Mesendoderm (in vitro differentiated cells): ENCODE measurements around the gene LGALS3.

Source experiments
- DNase-seq: peaks from one replicate; pipeline ENCODE4 v3.0.0; 2013
- H2AK5ac ChIP-seq: 2 replicates; pipeline ENCODE4 v1.6.1; 2013; ENCODE audit warnings: low read length, inconsistent platforms
- H2BK120ac ChIP-seq: 2 replicates; pipeline ENCODE4 v1.6.1; 2013; ENCODE audit warnings: low read depth, mild to moderate bottlenecking, low read length, moderate library complexity, mixed read lengths
- H2BK15ac ChIP-seq: replicated peaks from 2 replicates; pipeline ENCODE4 v1.6.1; 2013; ENCODE audit warnings: low read depth, mild to moderate bottlenecking, moderate library complexity
- H2BK5ac ChIP-seq: 2 replicates; pipeline ENCODE4 v1.6.1; 2013; ENCODE audit warnings: low read length, inconsistent platforms
- H3K18ac ChIP-seq: 2 replicates; pipeline ENCODE4 v1.6.1; 2013; ENCODE audit warnings: mild to moderate bottlenecking, low read length, mixed read lengths
- H3K23ac ChIP-seq: one replicate; pipeline ENCODE4 v1.6.1; 2013; ENCODE audit warnings: low read length
- H3K27ac ChIP-seq: 2 replicates; pipeline ENCODE4 v1.5.1; 2013; ENCODE audit warnings: low read depth, mild to moderate bottlenecking, inconsistent platforms, low read length, moderate library complexity
- H3K27me3 ChIP-seq: 2 replicates; pipeline ENCODE4 v1.6.1; 2013; ENCODE audit warnings: low read length, control low read depth, mild to moderate bottlenecking, inconsistent platforms; ENCODE audit not compliant: insufficient read depth, poor library complexity
- H3K36me3 ChIP-seq: 2 replicates; pipeline ENCODE4 v1.6.1; 2013; ENCODE audit warnings: low read length, inconsistent platforms; ENCODE audit not compliant: control insufficient read depth, insufficient read depth
- H3K4ac ChIP-seq: one replicate; pipeline ENCODE4 v1.6.1; 2013; ENCODE audit warnings: low read depth, mild to moderate bottlenecking, low read length, moderate library complexity
- H3K4me1 ChIP-seq: 2 replicates; pipeline ENCODE4 v1.6.1; 2013; ENCODE audit warnings: low read depth, low read length, inconsistent platforms; ENCODE audit not compliant: control insufficient read depth
- H3K4me2 ChIP-seq: 2 replicates; pipeline ENCODE4 v1.6.1; 2013; ENCODE audit warnings: low read length
- H3K4me3 ChIP-seq: 2 replicates; pipeline ENCODE4 v1.5.1; 2013; ENCODE audit warnings: mild to moderate bottlenecking, low read length
- H3K56ac ChIP-seq: one replicate; pipeline ENCODE4 v1.6.1; 2013; ENCODE audit warnings: low read length
- H3K79me1 ChIP-seq: 2 replicates; pipeline ENCODE4 v1.6.1; 2013; ENCODE audit warnings: low read length, inconsistent platforms
- H3K79me2 ChIP-seq: 2 replicates; pipeline ENCODE4 v1.6.1; 2013; ENCODE audit warnings: mild to moderate bottlenecking, low read length; ENCODE audit not compliant: control insufficient read depth, insufficient read depth
- H3K9ac ChIP-seq: 2 replicates; pipeline ENCODE4 v1.6.1; 2013; ENCODE audit warnings: low read length, inconsistent platforms
- H4K5ac ChIP-seq: one replicate; pipeline ENCODE4 v1.6.1; 2013; ENCODE audit warnings: low read length
- H4K8ac ChIP-seq: one replicate; pipeline ENCODE4 v1.6.1; 2013; ENCODE audit warnings: low read depth, mild to moderate bottlenecking, control low read depth, low read length, moderate library complexity
- WGBS: extraction: QIAGEN DNeasy Blood & Tissue Kit; methylation state at CpG from one replicate; pipeline ENCODE4 v1.1.7; 2013; ENCODE audit warnings: low lambda C conversion rate, missing lambda C conversion rate; ENCODE audit not compliant: insufficient coverage; ENCODE audit errors: extremely low coverage; 5-methylcytosine and 5-hydroxymethylcytosine counted together

LGALS3 gene

DNA sequence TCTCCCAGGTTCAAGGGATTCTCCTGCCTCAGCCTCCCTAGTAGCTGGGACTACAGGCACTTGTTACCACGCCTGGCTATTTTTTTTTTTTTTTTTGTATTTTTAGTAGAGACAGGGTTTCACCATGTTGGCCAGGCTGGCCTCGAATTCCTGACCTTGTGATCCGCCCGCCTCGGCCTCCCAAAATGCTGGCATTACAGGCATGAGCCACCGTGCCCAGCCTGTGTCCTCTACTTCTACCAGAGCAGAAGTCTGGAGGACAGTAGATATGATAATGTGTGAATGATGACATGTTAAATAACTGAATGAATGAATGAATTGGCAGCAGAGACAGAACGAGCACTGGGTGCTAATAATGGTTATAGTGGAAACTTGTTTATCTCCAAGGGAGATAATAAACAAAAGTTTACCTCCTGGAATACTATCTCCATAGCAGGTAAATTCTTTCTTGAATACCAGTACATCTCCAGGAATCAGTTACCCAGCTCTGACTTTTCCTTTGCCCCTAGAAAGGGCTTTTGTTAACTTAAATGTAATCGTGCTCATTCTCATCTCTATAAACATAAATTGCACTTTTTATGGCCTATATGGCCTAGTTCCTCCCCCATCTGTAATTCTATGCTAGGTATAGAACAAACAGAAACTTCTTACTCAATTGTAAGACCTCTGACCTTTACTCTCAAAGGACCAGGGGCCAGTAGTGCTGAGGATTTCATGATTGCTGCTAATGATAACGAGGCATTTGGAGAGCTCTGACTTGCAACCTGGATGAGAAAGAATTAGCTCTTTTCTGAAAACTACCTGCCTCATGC is 7.2 kb upstream of the LGALS3 start:
- Histone ChIP-seq H3K23ac (no peak overlapping the region), H3K4ac (no peak overlapping the region), H2BK120ac (no peak overlapping the region), H3K4me2 (no peak overlapping the region), H3K4me1 (no peaks in the 10 kb centered on the region), H3K27ac (no peak overlapping the region), H3K56ac (no peak overlapping the region), H2BK5ac (no peak overlapping the region), H2AK5ac (no peak overlapping the region), H3K79me1 (no peaks in the 10 kb centered on the region), H3K9ac (no peak overlapping the region), H4K5ac (no peak overlapping the region), H3K4me3 (no peak overlapping the region), H2BK15ac (no peak overlapping the region), H4K8ac (no peak overlapping the region), H3K36me3 (no peaks in the 10 kb centered on the region), H3K18ac (no peak overlapping the region), H3K79me2 (no peaks in the 10 kb centered on the region), H3K27me3 (no peaks in the 10 kb centered on the region)
- DNase-seq = no peak
- WGBS = no CpG with 5 or more reads among the region's 9 CpGs

DNA sequence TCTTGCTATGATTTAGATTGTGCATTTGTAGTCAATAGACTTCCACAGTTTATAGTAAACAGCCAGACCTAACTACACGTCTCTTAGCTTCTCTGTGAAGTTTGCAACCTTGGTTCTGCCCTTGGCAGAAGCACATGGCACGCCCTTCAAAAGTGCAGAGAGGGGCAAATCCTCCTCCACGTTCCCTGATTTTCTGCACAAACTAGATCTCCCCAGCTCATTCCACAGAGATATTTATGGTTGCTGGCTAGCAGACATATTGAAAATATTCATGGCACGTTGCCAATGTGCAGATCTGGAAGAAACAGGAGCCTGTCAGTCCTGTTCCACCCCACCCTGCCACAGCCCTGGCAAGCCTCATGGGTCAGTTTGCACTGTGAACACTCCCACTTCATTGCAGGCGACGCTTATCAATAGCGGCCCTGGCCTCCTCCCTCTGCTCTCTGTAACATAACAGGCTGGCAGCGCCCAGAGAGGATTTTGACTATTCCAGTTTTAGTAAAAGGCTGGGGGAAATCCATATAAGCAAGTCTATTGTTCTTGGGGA is 6.5 kb upstream of the LGALS3 start:
- no peak overlapping the region for H3K9ac ChIP-seq
- H2BK5ac ChIP-seq = no peak overlapping the region
- no peak overlapping the region for H3K56ac ChIP-seq
- H4K5ac ChIP-seq = no peak overlapping the region
- H3K79me2 ChIP-seq = no peaks in the 10 kb centered on the region
- no peak overlapping the region for H3K27ac ChIP-seq
- H3K36me3 ChIP-seq = no peaks in the 10 kb centered on the region
- no peak overlapping the region for H3K4me3 ChIP-seq
- H3K23ac ChIP-seq = no peak overlapping the region
- H3K4me2 ChIP-seq = no peak overlapping the region
- no peaks in the 10 kb centered on the region for H3K27me3 ChIP-seq
- no peak overlapping the region for H3K4ac ChIP-seq
- no peak for DNase-seq
- H2AK5ac ChIP-seq = no peak overlapping the region
- no peak overlapping the region for H3K18ac ChIP-seq
- H3K79me1 ChIP-seq = no peaks in the 10 kb centered on the region
- H2BK120ac ChIP-seq = no peak overlapping the region
- no CpG with 5 or more reads among the region's 8 CpGs for WGBS
- no peaks in the 10 kb centered on the region for H3K4me1 ChIP-seq
- H2BK15ac ChIP-seq = no peak overlapping the region
- H4K8ac ChIP-seq = no peak overlapping the region

DNA sequence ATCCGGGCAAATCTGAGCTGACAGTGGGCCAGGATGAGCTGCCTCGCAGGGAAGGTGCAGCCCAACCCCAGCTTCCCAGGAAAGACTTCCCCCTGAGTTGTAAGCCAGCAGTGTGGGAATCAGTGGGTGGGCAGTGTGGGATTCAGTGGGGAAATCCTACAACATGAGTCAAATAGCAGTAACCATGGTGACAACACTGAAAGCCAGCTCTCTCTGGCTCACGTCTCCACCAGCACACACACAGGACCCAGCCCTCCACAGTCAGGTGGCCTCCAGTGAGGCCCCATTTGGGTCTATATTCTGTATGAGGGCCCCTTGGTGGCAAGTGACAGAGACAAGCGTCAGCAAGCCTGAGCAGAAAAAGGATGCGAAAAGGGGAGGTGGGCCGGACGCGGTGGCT is 6.0 kb upstream of the LGALS3 start:
- H3K56ac ChIP-seq = no peak overlapping the region
- H3K79me2 ChIP-seq = no peaks in the 10 kb centered on the region
- H4K8ac ChIP-seq = no peak overlapping the region
- no peak overlapping the region for H3K4me3 ChIP-seq
- no peak for DNase-seq
- no peaks in the 10 kb centered on the region for H3K4me1 ChIP-seq
- no peaks in the 10 kb centered on the region for H3K36me3 ChIP-seq
- no peak overlapping the region for H3K23ac ChIP-seq
- no peak overlapping the region for H3K9ac ChIP-seq
- H2BK5ac ChIP-seq = no peak overlapping the region
- H3K4ac ChIP-seq = no peak overlapping the region
- H2BK120ac ChIP-seq = no peak overlapping the region
- no CpG with 5 or more reads among the region's 8 CpGs for WGBS
- H3K4me2 ChIP-seq = no peak overlapping the region
- H2AK5ac ChIP-seq = no peak overlapping the region
- no peak overlapping the region for H3K18ac ChIP-seq
- H4K5ac ChIP-seq = no peak overlapping the region
- no peaks in the 10 kb centered on the region for H3K27me3 ChIP-seq
- H3K27ac ChIP-seq = no peak overlapping the region
- H2BK15ac ChIP-seq = no peak overlapping the region
- H3K79me1 ChIP-seq = no peaks in the 10 kb centered on the region

DNA sequence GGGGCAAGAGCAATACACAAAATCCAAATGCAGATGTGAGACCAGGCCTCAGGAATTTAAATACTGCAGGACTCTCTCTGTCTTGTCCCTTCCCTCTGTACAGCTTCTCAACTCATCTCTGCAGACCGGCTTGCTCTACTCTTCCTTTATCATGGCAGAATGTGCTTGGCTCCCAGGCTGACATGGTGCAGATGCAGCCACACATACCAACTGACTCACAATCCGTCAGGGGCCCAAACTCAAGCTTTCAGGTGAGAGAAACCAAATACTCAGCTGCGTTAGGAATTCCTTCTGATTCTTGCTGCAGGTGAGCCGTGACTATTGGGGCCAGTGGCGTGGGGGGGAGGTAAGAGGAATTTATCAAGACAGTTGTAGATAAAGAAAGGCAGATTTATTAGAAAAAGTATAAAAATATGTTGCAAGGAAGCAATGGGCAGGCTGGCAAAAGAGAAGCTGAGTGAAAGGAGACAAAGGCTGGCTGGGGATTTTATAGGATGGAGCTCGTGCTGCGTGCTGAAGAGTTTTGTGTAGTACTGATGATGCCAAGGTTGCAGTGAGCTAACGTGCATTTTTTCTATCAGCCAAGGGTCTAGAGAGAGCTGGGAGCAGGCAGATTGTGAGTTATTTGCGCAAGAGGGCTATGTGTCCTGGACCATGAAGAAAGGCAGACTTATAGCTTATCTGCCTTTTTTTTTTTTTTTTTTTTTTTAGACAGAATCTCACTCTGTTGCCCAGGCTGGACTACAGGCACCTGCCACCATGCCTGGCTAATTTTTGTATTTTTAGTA is 5.0 kb upstream of the LGALS3 start:
- Histone ChIP-seq H3K9ac (no peak overlapping the region), H2AK5ac (no peak overlapping the region), H3K79me1 (no peaks in the 10 kb centered on the region), H3K27me3 (no peaks in the 10 kb centered on the region), H3K23ac (no peak overlapping the region), H4K5ac (no peak overlapping the region), H3K79me2 (no peaks in the 10 kb centered on the region), H3K18ac (no peak overlapping the region), H3K4me1 (no peaks in the 10 kb centered on the region), H3K36me3 (no peaks in the 10 kb centered on the region), H3K4me2 (no peak overlapping the region), H2BK5ac (no peak overlapping the region), H3K4ac (no peak overlapping the region), H2BK120ac (no peak overlapping the region), H3K56ac (no peak overlapping the region), H2BK15ac (no peak overlapping the region), H4K8ac (no peak overlapping the region), H3K4me3 (no peak overlapping the region), H3K27ac (no peak overlapping the region)
- no peak for DNase-seq
- WGBS = no CpG with 5 or more reads among the region's 9 CpGs

DNA sequence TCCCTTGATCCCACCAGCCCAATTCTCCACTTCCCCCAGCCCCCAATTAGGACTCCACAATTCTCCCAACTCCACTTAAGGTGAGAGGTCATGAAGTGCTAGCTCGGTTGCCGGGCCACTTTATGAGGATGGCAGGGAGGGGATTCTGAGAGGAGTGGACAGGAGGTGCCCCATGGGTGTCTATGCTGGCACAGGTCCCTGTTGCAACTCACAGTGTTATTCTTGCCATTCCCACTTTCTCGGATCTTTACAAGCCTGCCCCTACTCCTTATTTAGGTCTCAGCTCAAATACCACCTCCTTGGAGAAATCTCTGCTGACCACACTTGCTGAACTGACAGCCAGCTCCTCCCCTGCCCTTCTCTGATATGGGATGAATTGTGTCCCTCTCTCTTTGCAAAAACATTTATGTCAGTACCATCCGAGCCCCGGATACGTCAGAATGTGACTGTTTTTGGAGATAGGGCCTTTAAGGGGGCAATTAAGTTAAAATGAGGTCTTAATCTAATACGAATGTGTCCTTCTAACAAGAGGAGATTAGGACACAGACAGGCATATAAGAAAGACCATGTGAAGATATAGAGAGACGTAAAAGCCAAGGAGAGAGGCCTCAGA is 4.2 kb upstream of the LGALS3 start:
- Histone ChIP-seq H2BK120ac (no peak overlapping the region), H3K4me2 (no peak overlapping the region), H2BK5ac (no peak overlapping the region), H4K5ac (no peak overlapping the region), H3K79me2 (no peaks in the 10 kb centered on the region), H3K4me3 (no peak overlapping the region), H3K56ac (no peak overlapping the region), H4K8ac (no peak overlapping the region), H2AK5ac (no peak overlapping the region), H3K4ac (no peak overlapping the region), H3K27ac (no peak overlapping the region), H3K9ac (no peak overlapping the region), H3K36me3 (no peaks in the 10 kb centered on the region), H2BK15ac (no peak overlapping the region), H3K27me3 (no peaks in the 10 kb centered on the region), H3K18ac (no peak overlapping the region), H3K79me1 (no peaks in the 10 kb centered on the region), H3K23ac (no peak overlapping the region), H3K4me1 (no peaks in the 10 kb centered on the region)
- DNase-seq = no peak
- no CpG with 5 or more reads among the region's 8 CpGs for WGBS
